Superior temporal gyrus (tissue), 1 donor: Measurements from ENCODE around the gene SLC9B1.
"Not testable (repeated sequence)": the region's sequence is repeated elsewhere in the genome, so short reads cannot be mapped to it uniquely, and the experiment has no call there.

Experiments used
- DNase-seq: peaks from one replicate; pipeline ENCODE4 v3.0.0-alpha.2; 2016; ENCODE audit errors: extremely low spot score

The SLC9B1 gene

DNA sequence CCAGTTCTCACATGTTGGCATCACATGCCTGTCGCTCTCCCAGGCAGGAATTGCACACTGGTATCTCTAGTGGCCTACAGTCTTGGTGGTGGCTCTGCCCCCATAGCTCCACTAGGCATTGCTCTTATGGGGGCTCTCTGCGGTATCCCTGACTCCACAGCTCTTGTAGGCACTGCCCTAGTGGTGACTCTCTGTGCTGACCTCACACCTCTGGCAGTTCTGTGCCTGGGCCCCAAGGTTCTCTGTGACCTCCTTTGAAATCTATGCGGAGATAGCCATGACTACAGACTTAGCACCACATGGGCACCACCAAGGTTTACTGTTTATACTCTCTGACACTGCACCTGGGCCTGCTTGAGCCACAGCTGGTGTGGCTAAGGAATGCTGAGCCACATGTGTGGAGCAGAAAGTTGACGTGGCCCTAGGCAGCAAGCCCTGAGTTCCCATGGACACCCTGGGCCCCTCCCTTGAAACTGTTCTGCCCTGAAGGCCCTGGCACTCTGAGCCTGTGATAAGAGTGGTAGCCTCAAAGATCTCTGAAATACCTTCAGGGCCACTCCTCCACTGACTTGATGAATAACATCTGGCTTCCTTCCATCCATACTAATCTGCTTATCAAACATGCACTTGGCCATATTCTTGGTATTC lies 8.0 kb downstream of the SLC9B1 start:
- DNase-seq, result no peak

GRCh38 chr4:103010804-103011203 lies 8.7 kb downstream of the SLC9B1 start:
- DNase-seq, result no peak

- peak; percentile 89 for DNase-seq
These were observed 10.4 kb downstream of the SLC9B1 start for GRCh38 chr4:103008875-103009729.

- DNase-seq, result no peak
These were observed 17.0 kb downstream of the SLC9B1 start for GRCh38 chr4:103002551-103002950.

- DNase-seq, result no peak
These were observed 24.7 kb downstream of the SLC9B1 start for GRCh38 chr4:102994803-102995202.

DNA sequence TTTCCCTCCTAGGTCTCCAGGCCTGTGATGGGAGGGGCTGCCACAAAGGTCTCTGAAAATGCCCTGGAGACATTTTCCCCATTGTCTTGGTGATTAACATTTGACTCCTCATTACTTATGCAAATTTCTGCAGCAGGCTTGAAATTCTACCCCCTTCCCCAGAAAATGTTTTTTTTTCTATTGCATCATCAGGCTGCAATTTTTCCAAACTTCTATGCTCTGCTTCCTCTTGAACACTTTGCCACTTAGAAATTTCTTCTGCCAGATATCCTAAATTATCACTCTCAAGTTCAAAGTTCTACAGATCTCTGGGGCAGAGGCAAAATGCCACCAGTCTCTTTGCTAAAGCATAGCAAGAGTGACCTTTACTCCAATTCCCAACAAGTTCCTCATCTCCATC lies 25.5 kb downstream of the SLC9B1 start:
- not testable (repeated sequence) for DNase-seq

DNA sequence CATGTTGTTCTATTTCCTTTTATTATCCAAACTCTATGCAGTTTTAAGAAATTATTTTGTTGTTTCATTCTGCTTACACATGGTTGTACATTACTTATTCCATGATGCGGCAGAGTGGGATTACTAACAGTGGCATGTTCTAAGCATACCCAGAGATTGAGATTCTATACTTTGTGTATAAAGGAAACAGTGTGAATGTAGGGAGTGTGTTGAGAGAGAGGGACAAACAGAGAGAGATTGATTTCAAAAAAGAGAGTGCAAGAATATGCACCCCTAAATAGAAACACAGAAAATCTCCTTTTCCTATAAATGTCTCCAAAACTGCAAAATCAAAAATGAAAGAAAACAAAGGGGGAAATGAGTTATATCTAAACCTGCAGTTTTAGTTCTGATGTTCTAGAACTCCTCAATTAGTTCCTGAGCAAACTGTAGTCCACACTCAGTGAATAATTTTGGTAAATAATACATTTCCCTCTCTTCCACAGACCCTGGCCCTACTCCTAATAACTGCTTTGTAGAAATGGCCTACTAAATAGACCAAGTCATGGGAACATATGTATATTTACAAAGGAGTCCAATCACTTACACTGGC lies 31.0 kb downstream of the SLC9B1 start:
- DNase-seq, result no peak

- DNase-seq, result no peak
These were observed 38.5 kb downstream of the SLC9B1 start for GRCh38 chr4:102981005-102981404.

GRCh38 chr4:102961813-102962212 lies 57.7 kb downstream of the SLC9B1 start:
- DNase-seq, result not testable (repeated sequence)

DNA sequence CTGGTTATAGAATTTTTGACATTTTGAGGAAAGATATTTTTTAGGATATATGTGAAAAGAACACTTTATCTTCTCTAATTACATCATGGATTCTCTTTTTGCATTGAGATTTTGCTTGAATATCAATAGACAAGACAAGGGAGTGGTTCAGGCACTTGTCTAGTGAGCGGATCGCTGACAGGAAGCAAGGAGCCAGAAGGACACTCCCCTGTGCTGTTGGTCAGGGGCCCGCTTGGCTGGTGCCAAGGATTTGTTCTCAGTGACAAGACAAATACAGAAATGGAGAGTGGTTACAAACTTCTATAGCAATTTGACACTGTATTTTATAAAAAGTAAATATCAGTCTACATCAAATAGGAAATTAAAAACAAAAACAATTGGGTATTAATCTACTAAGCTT lies 60.0 kb downstream of the SLC9B1 start:
- DNase-seq, result no peak

DNA sequence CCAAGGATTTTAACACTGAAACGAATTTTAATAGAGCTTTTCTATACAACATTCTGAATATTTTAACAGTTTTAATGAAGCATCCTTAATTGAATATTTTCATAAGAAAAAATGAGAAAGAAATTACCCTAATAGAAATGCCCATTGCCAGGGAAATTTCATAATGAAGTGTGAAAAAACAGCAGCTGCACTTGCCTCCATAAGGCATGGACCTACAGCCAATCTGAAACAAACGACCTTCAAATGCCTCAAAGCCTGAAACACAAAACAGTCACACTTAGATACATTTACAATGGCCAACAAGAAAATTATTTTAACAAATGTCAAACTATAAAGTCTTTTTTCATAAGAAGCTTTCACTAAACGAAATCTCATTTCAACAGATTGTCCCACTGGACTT lies 74.4 kb downstream of the SLC9B1 start:
- no peak for DNase-seq

DNA sequence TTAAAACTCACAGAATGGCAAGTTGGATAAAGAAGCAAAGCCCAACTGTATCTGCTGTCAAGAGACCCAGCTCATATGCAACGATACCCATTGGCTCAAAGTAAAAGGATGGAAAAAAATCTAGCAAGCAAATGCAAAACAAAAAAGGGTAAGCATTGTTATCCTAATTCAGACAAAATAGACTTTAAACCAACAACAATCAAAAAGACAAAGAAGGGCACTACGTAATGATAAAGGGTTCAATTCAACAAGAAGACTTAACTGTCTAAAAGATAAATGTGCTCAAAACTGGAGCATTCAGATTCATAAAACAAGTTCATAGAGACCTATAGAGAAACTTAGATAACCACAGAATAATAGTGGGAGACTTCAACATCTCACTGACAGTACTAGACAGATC lies 81.4 kb downstream of the SLC9B1 start:
- not testable (repeated sequence) for DNase-seq

DNA sequence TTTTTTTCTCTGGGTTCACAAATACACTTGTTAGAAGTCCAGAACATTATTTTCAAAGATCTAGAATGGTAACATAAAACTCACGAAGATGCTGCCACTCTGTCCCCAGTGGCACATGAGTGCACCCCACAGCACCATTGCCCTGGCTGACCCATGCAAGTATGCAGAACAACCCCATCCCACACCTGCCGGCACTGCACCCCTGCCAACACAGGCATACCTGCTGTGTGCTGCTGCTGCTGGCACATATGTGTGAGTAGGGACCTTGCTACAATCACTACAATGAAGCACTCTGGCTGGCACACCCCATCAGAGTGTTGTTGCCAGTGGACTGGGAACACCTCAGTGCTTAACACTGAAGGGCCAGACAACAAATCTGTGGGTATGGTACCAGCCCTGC lies 83.8 kb downstream of the SLC9B1 start:
- DNase-seq, result no peak

- not testable (repeated sequence) for DNase-seq
These were observed 99.8 kb downstream of the SLC9B1 start for GRCh38 chr4:102919697-102920096.

DNA sequence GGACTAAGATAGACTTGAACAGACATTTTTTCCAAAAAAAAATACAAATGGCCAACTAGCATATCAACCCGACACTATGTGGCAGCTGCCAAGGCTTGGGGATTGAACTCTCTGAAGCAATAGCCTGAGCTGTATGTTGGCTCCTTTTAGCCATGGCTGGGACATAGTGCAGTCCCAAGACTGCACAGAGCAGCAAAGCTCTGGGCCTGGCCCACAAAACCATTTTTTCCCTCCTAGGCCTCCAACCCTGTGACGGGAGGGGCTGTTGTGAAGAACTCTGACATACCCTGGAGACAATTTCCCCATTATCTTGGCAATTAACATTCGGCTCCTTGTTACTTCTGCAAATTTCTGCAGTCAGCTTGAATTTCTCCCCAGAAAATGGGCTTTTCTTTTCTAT lies 100.6 kb downstream of the SLC9B1 start:
- no peak for DNase-seq

GRCh38 chr4:102901804-102902203 lies 117.7 kb downstream of the SLC9B1 start:
- no peak for DNase-seq

DNA sequence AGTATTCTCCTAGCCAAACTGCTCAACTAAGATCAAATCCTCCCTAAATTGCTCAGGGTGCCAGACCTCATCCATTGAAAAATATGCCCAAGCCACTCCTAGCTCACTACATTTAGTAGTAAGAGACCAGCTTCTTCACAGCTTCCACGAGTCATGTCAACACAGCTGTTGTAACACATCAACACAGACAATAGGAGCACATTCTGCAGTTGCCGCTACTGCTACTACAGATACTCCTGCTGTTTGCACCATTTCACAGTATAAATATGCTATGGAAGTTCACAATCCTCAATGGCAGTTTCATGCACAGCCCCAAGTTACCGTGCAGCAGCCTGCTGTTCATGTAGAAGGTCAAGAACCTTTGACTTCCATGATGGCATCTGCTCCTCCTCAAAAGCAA lies 121.9 kb downstream of the SLC9B1 start:
- DNase-seq, result not testable (repeated sequence)

DNA sequence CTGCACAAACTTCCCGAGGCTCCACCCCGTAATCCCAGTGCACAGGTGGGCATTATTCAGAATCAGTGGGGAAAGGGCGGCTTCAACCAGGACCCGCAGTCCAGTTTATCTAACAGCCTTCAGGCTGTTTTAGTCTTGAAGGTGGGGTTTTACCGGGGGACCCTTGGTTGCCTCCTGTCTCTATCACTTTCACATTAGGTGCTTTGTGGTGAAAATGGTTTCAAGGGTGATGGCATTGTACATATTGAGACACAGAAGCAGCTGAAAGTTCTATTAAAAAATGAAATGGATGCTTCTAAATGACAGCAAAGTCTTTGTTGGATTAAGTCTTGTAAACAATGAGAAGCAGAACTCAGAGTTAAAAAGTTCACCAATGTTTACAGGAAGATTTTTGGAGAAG lies 123.0 kb downstream of the SLC9B1 start:
- not testable (repeated sequence) for DNase-seq

GRCh38 chr4:102889866-102890265 lies 129.6 kb downstream of the SLC9B1 start:
- not testable (repeated sequence) for DNase-seq

DNA sequence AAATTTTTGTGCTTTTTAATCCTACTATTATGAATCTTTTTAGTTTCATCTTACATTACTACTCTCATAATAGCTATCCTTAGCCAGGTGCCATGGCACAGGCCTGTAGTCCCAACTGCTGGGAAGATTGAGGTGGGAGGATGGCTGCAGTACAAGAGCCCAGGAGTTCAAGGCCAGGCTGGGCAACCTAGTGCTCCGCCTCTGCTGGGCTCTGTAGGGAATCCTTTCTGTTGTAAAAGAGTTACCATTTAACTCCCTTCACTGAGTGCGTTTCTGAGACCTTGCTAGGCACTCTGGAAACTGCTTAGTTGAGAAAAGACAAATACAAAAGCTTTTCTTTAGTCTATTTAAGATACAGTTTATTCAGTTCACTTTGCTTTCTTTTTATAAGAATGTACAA lies 130.9 kb downstream of the SLC9B1 start:
- DNase-seq, result not testable (repeated sequence)

- DNase-seq, result no peak
These were observed 136.2 kb downstream of the SLC9B1 start for GRCh38 chr4:102883278-102883677.

DNA sequence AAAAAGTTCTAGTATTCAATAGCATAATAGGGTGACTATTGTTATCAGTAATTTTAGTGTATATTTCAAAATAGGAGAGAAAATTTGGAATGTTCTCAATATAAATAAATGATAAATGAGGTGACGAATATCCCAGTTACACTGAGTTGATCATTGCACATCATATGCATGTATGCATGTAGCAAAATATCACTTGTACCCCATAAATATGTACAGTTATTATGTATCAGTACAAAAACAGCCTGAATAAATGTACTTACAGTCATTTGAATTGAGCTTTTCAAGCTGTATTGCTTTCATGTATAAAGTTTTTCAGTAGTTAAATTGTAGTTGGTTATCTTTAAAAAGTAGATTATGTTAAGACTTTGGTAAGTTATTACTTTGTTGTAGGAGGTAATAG lies 138.2 kb downstream of the SLC9B1 start:
- no peak for DNase-seq

DNA sequence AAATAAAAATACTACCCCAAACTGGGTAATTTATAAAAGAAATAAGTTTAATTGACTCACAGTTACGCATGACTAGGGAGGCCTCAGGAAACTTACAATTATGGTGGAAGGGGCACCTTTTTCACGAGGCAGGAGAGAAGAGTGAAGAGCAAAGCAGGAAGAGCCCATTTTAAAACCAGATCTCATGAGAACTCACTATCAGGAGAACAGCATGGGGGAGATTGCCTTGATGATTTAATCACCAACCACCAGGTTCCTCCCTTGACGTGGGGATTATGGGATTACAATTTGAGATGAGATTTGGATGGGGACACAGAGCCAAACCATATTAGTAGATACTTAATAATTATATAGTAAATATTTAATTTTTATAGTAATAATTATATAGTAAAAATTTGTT lies 140.6 kb downstream of the SLC9B1 start:
- DNase-seq, result no peak
